NB4 (cell line): Measurements from ENCODE around the gene DMAP1.

Source experiments
- DNase-seq: peaks from one replicate; pipeline ENCODE4 v3.0.0; 2010; ENCODE audit warnings: low read depth
- H3K4me3 ChIP-seq: one replicate; pipeline ENCODE4 v1.5.1; 2011; ENCODE audit warnings: mild to moderate bottlenecking, low read depth, low read length, moderate library complexity
- MAX ChIP-seq: IDR thresholded peaks from 2 replicates; pipeline ENCODE4 v1.6.1; 2011; ENCODE audit warnings: low read depth, low read length
- MYC ChIP-seq: IDR thresholded peaks from 2 replicates; pipeline ENCODE4 v1.6.1; 2011; ENCODE audit warnings: low read depth, low read length
- POLR2A ChIP-seq: IDR thresholded peaks from 2 replicates; pipeline ENCODE4 v1.6.1; 2011; ENCODE audit warnings: mild to moderate bottlenecking; ENCODE audit not compliant: insufficient read length; ENCODE audit errors: extremely low read depth
- TF ChIP-seq, protein P1 (sequence below): IDR thresholded peaks from one replicate; pipeline ENCODE4 v1.5.1; 2012; ENCODE audit warnings: low read depth, low read length

The DMAP1 gene

DNA sequence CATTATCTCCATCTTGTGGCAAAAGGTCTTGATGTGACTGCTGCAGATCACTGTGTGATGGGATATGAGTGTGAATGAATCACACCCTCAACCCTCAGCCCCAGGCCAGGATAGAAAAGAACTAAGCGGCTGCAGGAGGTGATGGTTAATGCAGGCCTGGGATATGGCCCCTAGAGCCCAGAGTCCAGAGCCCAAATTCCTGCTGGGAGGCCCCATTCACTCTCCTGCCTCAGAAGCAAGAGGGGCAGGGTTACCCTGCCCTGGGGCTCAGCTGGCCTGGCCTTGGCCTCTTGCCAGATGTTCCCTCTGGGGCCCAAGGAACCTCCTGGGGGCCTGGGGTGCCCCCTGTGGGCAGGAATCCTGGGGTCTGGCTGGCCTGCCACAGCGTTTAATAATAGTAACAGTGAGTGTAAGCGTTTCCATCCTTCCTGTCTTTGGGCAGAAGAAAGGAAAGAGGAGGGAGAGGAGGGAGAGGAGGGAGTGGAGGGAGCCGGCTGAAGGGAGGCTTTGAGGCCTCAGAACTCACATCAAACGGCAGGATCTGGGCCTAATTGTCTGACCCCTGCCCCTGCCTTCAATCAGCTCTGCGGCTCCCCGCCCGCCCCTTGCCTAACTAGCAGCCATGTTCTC, 26.2 kb downstream of the DMAP1 start:
- H3K4me3 ChIP-seq, result no peak overlapping the region
- no peak for TF ChIP-seq MYC
- DNase-seq, result no peak

GRCh38 chr1:44239961-44240371, 26.7 kb downstream of the DMAP1 start:
- no peak overlapping the region for H3K4me3 ChIP-seq
- no peak for DNase-seq
- TF ChIP-seq, protein P1, sequence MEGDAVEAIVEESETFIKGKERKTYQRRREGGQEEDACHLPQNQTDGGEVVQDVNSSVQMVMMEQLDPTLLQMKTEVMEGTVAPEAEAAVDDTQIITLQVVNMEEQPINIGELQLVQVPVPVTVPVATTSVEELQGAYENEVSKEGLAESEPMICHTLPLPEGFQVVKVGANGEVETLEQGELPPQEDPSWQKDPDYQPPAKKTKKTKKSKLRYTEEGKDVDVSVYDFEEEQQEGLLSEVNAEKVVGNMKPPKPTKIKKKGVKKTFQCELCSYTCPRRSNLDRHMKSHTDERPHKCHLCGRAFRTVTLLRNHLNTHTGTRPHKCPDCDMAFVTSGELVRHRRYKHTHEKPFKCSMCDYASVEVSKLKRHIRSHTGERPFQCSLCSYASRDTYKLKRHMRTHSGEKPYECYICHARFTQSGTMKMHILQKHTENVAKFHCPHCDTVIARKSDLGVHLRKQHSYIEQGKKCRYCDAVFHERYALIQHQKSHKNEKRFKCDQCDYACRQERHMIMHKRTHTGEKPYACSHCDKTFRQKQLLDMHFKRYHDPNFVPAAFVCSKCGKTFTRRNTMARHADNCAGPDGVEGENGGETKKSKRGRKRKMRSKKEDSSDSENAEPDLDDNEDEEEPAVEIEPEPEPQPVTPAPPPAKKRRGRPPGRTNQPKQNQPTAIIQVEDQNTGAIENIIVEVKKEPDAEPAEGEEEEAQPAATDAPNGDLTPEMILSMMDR, result no peak
- no peak for TF ChIP-seq MYC
- no peak for TF ChIP-seq POLR2A
- TF ChIP-seq MAX, result no peak

GRCh38 chr1:44240802-44241671, 27.8 kb downstream of the DMAP1 start:
- no peak for DNase-seq
- no peak overlapping the region for H3K4me3 ChIP-seq
- TF ChIP-seq MAX, result no peak
- no peak for TF ChIP-seq MYC
- TF ChIP-seq, protein P1, result no peak
- TF ChIP-seq POLR2A, result no peak

DNA sequence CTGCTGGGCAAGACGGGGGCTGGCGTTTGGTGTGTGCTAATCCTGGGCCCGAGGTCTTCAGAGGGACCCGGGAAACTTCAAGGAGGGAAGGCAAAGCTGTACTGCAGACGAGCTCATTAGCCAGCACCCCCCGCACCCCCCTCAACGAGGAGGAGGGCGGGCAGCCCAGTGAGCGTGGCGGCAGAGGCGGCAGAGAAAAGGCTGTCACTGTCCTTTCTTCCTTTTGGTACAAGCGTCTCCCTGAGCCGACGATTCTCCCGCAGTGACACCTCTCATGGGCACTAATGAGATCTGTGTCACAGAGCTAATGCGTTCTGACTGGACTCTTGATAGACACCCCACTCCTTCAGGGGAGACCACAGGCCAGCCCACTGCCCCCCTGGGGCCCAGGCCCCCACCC, 29.5 kb downstream of the DMAP1 start:
- no peak for DNase-seq
- H3K4me3 ChIP-seq, result no peak overlapping the region
- no peak for TF ChIP-seq POLR2A
- TF ChIP-seq MAX, result no peak
- TF ChIP-seq, protein P1, result no peak
- no peak for TF ChIP-seq MYC

DNA sequence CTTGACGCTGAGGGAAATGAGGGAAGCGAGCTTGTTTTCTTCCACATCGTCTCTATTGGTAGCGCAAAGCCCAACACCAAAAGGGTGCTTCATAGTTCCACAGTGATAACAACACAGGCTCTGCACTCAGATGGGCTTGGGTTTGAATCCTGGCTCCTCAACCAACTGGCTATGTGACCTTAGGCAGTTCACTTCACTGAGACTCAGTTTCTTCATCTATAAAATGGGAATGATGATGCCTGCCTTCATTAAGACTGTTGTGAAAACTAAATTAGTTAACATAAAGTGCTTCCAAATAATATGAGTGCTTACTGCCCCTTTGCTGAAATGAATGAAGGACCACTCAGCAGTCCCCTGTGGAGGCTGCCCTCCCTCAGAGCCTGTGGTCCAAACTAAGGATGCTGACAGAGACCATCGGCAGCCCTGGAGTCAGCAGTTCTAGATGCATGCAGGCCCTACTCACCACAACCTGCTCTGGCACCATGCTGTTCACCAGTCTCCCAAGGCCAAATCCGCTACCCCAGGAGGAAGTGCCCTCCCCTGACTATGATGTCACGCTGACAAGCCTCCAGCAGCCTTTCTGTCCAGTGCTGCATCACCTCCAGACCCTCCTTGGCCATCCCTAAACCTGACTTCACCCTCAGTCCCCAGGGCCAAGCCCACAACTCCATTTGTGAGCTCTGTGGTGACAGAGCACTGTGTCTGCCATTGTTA, 30.7 kb downstream of the DMAP1 start:
- no peak for DNase-seq
- H3K4me3 ChIP-seq, result no peak overlapping the region
- no peak for TF ChIP-seq MYC
- TF ChIP-seq, protein P1, result no peak
- no peak for TF ChIP-seq MAX
- no peak for TF ChIP-seq POLR2A

GRCh38 chr1:44244986-44245385, 31.7 kb downstream of the DMAP1 start:
- no peak for DNase-seq
- TF ChIP-seq MAX, result no peak
- no peak for TF ChIP-seq MYC
- TF ChIP-seq POLR2A, result no peak
- TF ChIP-seq, protein P1, result no peak
- H3K4me3 ChIP-seq, result no peak overlapping the region
